GM21381 (cell line): ENCODE data around the gene CPNE7.
"Not testable (repeated sequence)": the region's sequence is repeated elsewhere in the genome, so short reads cannot be mapped to it uniquely, and the experiment has no call there.

Experiments
- ATAC-seq: cut with Tn5 transposase; IDR thresholded peaks from one replicate; pipeline ENCODE4 v1.9.1; 2021; ENCODE audit warnings: mild to moderate bottlenecking, moderate library complexity; ENCODE audit not compliant: unreplicated experiment

Gene CPNE7

DNA sequence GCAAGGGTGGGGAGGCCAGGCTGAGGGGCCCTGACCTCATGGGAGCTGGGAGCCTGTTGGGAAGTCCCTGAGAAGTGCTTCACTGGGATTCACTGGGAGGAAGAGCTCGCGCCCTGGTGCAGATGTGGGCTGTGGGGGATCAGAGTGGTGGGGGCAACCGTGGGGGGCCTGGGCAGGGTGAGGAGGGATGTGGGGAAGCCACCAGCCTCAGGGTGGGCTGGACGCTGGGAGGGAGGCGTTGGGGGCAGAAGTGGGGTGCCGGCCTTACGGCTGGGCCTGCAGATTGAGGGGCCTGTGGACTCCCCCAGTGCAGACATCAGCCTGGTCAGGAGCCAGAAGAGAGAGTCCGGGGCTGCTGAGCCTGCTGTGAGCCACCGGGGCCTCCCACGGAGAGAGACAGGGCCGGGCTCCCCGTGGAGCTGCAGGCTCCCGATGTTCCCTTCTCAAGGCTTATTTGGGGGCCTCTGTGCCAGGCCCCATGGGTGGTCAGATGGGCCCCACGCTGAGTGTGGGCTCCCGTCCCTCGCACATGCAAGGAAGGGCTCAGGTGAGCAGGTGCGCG, 45.7 kb downstream of the CPNE7 start:
- ATAC-seq = no peak

DNA sequence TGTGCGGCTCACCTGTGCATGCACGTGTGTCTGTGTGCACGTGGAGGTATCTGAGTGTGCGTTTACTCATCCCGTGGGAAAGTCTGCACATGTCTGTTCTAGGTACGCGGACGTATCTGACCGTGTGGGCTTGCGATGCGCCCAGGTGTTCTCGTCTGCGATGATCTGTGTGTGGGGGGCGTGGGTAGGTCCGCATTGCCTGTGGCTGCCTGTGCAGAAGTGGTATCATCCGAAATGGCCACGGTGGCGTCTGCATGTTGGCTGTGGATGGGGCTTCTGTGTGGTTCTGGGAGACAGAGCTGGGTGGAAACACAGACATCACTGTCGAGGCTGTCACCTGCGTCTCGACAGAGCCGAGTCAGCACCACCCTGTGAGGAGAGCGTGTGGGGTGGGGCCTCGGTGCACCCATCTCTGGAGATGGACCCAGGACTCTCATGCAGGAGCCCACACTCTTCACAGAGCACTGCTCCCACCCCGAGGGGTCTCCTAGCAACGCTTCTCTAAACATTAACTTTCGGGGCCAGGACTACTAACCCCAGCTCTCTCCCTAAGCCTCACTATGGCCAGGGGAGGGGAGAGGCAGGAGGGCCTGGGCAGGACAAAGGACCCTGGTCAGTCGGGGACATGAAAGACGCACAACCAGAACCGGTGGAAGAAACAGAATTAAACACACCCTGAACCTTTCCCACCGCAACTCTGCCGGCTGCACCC, 46.3 kb downstream of the CPNE7 start:
- no peak for ATAC-seq

DNA sequence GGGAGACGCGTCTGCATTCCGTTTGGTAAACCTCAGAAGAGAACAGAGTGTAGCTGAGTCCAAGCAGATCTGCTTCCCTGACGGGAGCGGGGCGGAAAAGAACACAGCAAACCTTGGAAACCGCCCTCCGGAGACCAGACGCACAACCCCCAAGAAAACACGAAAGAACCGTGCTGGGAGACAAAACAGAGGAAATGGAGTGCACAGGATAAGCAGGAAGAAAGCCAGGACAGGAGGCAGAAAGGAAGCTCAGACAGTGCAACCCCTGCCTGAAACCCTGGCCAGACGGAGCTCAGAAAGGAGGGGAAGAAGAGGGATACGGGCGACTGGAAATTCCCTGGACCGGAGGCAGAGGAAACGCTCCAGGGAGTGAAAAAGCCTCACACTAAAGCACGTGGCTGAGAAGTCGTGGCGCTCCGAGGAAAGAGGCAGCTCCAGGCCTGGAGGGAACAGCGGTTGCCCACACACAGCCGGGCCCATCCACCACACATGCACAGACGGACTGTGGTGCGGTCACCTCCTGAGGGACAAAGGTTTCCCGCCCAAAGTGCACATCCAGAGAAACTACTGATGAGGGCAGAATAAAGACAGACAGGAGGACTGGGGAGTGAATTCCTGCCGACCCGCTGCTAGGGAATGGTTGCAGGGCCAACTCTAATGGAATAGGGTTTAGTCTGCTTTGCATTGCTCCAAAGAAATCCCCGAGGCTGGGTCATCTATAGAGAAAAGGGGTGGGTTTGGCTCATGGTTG, 48.1 kb downstream of the CPNE7 start:
- no peak for ATAC-seq

DNA sequence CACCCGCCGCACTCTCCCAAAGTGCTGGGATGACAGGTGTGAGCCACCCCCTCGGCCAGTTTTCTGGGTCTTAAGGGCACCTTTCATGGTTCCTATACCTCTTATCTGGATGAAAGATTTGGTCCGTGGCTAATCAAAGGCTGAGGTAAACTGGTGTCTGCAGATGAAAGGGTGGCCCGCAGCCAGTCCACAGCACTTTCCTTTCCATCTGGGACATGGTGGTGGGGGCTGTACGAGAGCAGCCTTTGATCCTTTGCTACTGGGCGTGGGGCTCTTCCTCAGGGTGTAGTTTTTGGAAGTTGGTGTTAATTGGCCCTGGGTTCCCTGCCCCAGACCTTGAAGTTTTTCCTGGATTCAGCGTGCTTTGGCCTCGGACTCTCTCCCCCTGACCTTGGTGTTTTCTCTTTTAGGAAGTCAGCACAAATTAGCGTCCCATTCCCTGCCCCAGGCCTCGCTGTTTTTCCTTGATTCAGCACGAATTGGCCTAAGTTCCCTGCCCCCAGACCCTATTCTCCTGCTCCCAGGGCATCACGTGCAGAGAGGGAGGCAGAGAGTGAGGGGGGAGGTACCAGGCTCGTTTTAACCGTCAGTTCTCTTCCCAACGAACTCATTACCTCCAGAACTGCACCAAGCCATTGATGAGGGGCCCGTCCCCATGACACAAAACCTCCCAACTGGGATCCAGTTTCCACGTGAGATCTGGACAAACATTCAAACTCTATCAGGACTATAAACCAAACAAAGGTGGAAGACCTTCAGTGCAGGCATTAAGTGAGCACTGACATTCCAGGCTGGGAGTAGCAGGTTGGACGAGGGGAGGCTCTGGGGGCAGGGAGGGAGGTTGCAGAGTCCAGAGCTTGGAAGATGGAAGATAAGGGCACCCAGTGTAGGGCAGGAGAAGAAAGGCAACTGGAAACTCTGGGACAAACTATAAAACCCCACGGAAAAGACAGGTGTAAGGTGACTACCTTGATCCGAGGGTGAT, 49.5 kb downstream of the CPNE7 start:
- ATAC-seq = no peak

DNA sequence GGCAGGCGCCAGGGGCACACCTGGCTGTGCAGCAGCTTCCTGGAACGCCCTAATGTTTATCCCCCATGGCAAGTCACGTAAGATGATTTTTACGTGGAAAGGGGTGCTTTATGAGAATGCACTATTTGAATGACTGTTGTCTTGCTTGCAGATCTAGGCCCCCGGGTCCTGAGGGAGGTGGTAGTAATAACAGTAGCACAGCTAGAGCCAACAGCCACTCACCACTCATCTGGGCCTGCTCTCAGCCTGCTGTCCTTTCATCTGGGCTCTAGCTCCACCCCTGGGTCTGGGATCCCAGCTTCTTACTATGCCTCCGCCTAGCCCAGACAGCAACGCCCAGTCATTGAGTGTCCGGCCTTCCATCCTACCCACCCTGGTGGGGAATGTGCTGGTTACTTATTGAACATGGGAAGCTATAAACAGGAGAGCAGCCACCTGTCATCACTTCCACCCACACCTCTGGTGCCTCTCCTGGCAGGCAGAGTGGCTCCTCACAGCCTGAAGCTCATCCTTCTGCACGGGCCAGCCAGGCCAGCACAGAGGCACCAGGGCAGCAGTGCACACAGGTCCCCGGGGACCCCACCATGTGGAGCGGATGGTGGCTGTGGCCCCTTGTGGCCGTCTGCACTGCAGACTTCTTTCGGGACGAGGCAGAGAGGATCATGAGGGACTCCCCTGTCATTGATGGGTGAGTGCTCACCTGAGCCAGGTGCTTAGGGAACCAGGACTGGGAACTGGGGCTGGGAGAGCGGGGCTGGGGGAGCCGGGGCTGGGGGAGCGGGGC, 54.5 kb downstream of the CPNE7 start:
- ATAC-seq = no peak

DNA sequence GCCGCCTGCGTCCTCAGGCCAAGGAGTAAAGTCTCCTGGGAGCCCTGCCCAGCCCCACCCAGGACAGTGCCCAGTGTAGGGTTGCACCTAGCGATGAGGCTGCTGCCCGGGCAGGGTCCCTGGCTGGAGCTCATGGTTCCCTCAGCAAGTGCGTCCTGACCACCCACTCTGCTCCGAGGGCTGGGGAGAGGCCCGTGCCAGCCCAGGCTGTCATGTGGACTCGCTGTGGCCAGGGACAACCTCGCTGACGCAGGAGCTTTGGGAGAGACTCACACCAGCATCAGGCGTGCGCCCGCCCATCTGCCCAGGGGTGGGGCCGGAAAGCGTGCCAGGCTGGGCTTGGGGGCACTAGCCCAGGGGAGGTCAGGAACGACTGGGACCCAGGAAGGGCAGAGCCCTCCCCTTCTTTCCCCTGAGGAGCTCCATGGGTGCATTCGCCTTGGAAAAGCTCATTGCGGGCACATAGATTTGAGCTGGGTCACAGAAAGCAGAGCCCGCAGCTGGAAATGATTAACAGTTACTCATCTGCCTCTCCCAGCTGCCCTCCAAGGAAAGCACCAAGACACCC, 57.6 kb downstream of the CPNE7 start:
- no peak for ATAC-seq

DNA sequence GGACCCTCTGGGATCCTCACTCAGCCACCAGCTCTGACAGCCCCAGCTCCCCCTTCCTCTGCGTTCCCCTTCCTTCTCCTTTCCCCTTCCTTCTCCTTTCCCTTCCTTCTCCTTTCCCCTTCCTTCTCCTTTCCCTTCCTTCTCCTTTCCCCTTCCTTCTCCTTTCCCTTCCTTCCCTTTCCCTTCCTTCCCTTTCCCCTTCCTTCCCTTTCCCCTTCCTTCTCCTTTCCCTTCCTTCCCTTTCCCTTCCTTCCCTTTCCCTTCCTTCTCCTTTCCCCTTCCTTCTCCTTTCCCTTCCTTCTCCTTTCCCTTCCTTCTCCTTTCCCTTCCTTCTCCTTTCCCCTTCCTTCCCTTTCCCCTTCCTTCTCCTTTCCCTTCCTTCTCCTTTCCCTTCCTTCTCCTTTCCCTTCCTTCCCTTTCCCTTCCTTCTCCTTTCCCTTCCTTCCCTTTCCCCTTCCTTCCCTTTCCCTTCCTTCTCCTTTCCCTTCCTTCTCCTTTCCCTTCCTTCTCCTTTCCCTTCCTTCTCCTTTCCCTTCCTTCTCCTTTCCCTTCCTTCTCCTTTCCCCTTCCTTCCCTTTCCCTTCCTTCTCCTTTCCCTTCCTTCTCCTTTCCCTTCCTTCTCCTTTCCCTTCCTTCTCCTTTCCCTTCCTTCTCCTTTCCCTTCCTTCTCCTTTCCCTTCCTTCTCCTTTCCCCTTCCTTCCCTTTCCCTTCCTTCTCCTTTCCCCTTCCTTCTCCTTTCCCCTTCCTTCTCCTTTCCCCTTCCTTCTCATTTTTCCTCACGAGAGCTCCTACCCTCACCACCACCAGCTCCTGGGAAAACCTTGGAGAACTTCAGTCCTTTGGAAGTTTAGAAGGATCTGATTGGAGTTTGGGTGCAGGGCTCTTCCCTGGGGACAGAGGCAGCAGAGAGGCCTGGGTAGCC, 59.2 kb downstream of the CPNE7 start:
- ATAC-seq = not testable (repeated sequence)

DNA sequence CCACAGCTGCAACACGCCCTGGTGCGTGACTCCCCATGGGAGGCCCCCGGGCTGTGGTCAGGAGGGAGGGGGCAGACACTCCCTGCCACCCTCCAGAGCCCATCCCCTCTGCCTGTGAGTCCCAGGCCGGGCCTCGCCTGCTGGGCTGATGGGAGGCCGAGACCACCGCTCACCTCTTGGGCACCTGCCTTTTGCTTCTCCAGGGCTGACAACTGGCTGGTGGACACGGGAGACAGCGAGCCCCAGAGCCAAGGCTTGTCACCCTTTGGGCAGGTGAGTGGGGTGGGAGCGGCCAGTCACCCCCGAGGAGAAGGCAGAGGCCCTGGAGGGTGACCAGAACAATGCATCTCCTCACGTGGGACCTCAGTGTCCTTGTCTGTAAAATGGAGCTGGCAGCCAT, 61.1 kb downstream of the CPNE7 start:
- no peak for ATAC-seq

DNA sequence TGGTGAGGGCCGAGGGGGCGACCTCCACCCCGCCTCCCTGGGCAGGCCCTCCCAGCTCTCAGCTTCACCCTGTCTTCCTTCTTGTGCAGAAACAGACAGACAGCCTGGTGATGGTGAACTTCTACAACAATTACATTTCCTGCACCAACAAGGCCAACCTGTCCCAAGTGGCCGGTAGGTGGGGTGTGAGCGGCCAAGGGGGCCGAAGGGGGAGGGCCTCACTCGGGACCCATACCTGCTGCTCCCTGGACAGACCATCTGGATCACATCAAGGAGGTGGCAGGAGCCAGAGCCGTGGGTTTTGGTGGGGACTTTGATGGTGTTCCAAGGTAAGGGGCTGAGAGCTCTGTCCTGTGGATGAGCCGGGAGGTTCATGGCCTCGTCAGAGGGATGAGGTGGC, 61.8 kb downstream of the CPNE7 start:
- no peak for ATAC-seq

DNA sequence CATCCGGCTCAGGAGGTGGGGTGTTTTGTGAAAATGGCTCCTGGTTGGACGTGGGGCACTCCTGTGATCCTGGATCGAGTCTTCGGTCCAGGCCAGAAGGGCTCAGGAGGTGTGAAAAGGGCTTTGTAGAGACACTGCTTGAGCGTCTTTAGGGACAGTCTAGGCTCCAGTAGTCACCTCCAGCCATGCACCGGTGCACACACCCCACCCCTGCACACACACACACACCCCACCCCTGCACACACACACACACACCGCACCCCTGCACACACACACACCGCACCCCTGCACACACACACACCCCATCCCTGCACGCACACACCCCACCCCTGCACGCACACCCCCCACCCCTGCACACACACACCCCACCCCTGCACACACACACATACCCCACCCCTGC, 62.9 kb downstream of the CPNE7 start:
- ATAC-seq = no peak

DNA sequence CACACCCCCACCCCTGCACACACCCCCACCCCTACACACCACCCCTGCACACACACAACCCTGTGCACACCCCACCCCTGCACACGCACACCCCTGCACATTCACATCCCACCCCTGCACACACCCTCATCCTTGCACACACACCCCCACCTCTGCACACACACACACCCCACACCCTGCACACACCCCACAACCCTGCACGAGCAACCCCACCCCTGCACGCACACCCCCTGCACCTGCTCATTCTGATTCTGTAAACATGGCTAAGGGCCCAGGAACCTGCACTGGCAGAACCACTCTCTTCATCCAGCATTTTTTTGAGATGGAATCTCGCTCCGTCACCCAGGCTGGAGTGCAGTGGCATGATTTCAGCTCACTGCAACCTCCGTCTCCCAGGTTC, 63.8 kb downstream of the CPNE7 start:
- ATAC-seq = no peak

DNA sequence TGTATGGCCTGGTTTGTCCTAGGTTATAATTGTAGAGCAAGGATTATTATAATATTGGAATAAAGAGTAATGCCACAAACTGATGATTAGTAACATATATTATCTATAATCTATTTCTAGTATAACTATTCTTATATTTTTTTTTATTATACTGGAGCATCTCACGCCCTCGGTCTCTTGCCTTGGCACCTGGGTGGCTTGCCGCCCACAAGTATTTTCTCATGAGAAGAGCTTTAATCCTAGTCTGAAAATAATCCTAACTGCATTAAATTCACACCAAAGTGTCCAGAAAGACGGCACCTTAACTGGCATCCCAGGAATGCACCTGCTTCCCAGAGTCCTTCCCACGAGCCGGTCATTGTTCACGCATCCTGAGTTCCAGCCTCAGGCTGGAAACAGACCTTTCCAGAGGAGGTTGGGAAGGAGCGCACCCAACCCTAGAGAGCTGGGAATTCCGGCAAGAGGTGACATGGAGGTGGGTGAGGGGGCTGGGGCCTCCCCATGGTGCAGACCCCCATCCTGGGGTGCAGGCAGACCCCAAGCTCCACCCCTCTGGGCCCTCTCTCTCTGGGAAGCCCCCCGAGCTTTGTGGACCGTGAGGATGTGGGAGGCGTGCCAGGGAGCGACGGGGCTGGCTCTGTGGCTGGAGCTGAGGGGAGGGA, 66.0 kb downstream of the CPNE7 start:
- no peak for ATAC-seq

DNA sequence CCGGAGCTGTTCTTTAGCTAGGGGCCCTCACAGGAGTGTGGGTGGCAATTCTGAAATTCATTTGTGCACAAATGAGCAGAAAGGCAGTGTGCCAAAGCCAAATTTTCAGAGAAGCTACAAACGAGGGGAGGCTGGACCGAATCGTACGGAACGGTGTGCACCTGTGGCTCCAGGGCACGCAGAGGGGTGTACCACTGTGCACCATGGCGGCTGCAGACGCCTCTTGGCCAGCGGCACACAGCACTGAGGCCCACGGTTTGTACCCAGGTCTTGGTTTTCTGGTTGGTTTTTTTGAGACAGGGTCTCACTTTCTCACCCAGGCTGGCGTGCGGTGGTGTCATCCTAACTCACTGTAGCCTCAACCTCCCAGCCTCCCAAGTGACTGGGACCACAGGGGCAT, 67.0 kb downstream of the CPNE7 start:
- ATAC-seq = no peak

DNA sequence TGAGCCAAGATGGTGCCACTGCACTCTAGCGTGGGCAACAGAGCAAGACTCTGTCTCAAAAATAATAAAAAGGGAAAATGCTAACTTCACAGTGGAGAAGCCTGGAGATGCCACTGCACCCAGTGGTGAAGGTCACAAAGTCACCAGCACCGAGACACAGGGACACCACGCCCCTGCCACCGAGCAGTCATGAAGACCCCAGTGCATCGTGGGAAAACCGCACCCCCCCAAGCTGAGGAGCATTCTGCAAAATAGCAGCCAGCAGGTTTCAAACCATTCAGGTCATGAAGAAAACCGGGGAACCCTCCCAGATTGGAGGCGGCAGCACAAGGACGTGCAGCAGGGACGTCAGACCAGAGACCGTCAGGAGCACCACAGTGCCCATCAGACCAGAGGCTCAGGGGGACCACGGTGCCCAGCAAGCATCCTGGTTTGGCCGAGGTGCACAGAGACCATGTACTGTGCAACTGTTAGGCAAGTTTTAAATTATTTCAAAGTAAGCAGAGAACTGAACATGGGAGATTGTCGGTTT, 68.3 kb downstream of the CPNE7 start:
- no peak for ATAC-seq

DNA sequence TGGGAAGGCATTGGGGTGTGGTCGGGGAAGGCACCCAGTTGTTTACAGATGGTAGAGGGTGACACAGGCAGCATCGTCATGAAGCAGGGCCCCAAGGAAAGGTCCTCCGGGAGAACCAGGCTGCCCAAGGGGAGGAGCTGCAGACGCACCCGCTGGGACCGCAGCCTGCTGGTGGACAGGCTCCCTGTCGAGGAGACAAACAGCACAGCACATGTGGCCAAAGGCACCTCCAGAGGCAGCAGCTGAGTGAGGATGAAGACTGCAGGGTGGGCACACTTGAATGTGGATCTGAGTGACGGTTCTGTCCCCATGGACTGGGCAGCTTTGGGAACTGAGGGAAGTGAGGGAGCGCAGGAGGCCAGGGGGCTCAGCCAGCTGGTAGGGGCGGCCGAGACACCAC, 69.6 kb downstream of the CPNE7 start:
- ATAC-seq = no peak

DNA sequence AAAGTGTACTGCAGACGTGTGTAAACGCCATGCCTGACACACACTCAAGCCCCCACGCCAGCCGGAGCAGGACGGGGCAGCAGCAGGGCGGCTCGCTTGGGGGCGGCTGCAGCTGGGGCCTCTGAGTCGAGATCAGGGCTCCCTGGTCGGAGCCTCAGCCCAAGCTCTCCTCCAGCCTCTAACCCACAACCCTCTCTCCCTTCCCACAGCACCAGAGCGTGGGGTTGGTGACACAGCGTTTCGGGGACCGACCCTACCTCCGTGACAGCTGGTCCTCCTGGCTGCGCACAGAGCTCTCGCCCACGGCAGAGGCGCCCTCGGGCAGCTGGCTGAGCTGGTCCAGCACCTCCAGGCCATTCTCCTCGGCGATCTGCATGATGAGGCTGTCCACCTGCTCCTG, 70.7 kb downstream of the CPNE7 start:
- ATAC-seq = no peak
